Psoas muscle (tissue), 8 donors: Measurements from ENCODE around the gene RGMA. TPM values are rescaled to one million over a fixed set of nuclear protein-coding genes. Genes with fewer than 3 reads are reported as not detected.

Experiments
- ATAC-seq, 4 donors: fragments of 200-7000 bp; cut with Tn5 transposase; one replicate each; pipeline ENCODE4 v1.9.1; 2020; ENCODE audit warnings: moderate library complexity in 3 of 4, mild to moderate bottlenecking in 2 of 4
- DNase-seq, 2 donors: peaks; one replicate each; pipeline ENCODE4 v3.0.0-alpha.2; 2020
- H3K27ac ChIP-seq: fragments of 200-600 bp; one replicate; pipeline ENCODE4 v1.8.0; 2022
- H3K27me3 ChIP-seq, 3 donors: fragments of 200-600 bp in 1 of 3; one replicate each; pipeline versions ENCODE4 v1.6.1 to v1.8.0; 2013 to 2022; ENCODE audit warnings: low read length in 2 of 3, mild to moderate bottlenecking in 2 of 3, moderate library complexity in 1 of 3; ENCODE audit not compliant: insufficient read depth in 3 of 3
- H3K36me3 ChIP-seq, 2 donors: fragments of 200-600 bp in 1 of 2; one replicate each; pipeline versions ENCODE4 v1.6.1 to v1.8.0; 2013 to 2022; ENCODE audit warnings: low read depth in 1 of 2, mild to moderate bottlenecking in 1 of 2, moderate library complexity in 1 of 2; ENCODE audit not compliant: insufficient read depth in 1 of 2
- H3K4me1 ChIP-seq: fragments of 200-600 bp; one replicate; pipeline ENCODE4 v1.8.0; 2022
- H3K4me3 ChIP-seq: fragments of 200-600 bp; one replicate; pipeline ENCODE4 v1.8.0; 2022; ENCODE audit warnings: mild to moderate bottlenecking
- H3K9me3 ChIP-seq: fragments of 200-600 bp; one replicate; pipeline ENCODE4 v1.8.0; 2022
- CTCF ChIP-seq: fragments of 200-600 bp; IDR thresholded peaks from one replicate; pipeline ENCODE4 v1.8.0; 2022; ENCODE audit warnings: antibody characterized with exemption
- WGBS, 3 donors: extraction: QIAGEN DNeasy Blood & Tissue Kit; methylation state at CpG; one replicate each; pipeline versions ENCODE4 v1.1.6 to v1.1.7; 2013; 5-methylcytosine and 5-hydroxymethylcytosine counted together
- intact Hi-C, 2 donors: fragments of 100-400 bp; cut with DNase I; formaldehyde crosslinking; loops; one replicate each; pipeline versions ENCODE4 v1.11.0 to v1.14.2; 2022
- long read RNA-seq, 2 donors: library from polyadenylated mRNA; unstranded; transcript quantifications; one replicate each; pipeline ENCODE4 v2.0.0, GENCODE V29; 2021
- polyA plus RNA-seq, 3 donors: library from polyadenylated mRNA; stranded (reverse); fragments of 200-250 nt; gene quantifications; one replicate each; pipeline ENCODE4 v1.2.3, GENCODE V29; 2013
- total RNA-seq, 4 donors: library from RNA; stranded (reverse); fragmentation: NEBNext Ultra II Directional in 2 of 4; extraction: Animal tissue kit (Norgen Biotek cat#: 25700) in 2 of 4; gene quantifications; one replicate each; pipeline versions ENCODE4 v1.2.1 to v1.2.4, GENCODE V29; 2021 to 2023
- donor health status: healthy with polysubstance abuse.
- donor health status: DM: no; HTN: no; CAD: no; lungs with moderate emphysema.
- donor health status: Bipolar disorder and iron deficiency.
- donor health status: healthy.
- donor health status: DM: yes; HTN: yes; CAD: no.
- donor health status: DM: no; HTN: no; CAD: no.
- donor health status: DM: no; HTN: no; CAD: no.
- donor health status: DM: yes; HTN: yes; CAD: no.

RGMA gene
- 100 to 1,000 TPM in 2 of 4 donors, 10 to 100 TPM in 2; 45.8 to 217 (median 103) TPM for total RNA-seq
- polyA plus RNA-seq, result 100 to 1,000 TPM in 2 of 3 donors, 10 to 100 TPM in 1; 39.2 to 187 (median 129) TPM
- long read RNA-seq, donor 1, full-length matches to known transcripts, result 4 of 13 reads
- long read RNA-seq, donor 1, partial matches to known transcripts, result 3 of 13 reads
- long read RNA-seq, donor 1, other reads (novel, unspliced or antisense), result 6 of 13 reads
- long read RNA-seq, donor 2, full-length matches to known transcripts, result 62 of 250 reads
- long read RNA-seq, donor 2, partial matches to known transcripts, result 115 of 250 reads
- long read RNA-seq, donor 2, other reads (novel, unspliced or antisense), result 73 of 250 reads

GRCh38 chr15:93088981-93089726 is at the start of gene RGMA:
RGMA (minus strand) TSS chr15:93089211; CDS start chr15:93088932, 279 bp downstream.
- H3K27ac ChIP-seq, result peak within 1 kb of the TSS; percentile 90
- no peaks in the 10 kb centered on the region for H3K36me3 ChIP-seq
- DNase-seq (peak; percentile 66 to 86), ATAC-seq (peak; percentile 32 to 64 (median 58))
- H3K4me3 ChIP-seq, result peak within 1 kb of the TSS; percentile 80
- intact Hi-C loops, result loop anchor here (2.0 to 10.0 kb wide), 9 partner anchors 57 to 1033 kb away; no protein-coding TSS in a partner anchor
- WGBS, 3 donors, result 1 to 2% (median 1%) methylated on average over 41 to 73 of the region's 92 CpGs
- H3K27me3 ChIP-seq, result peaks cover 0 to 3% (median 0%) of the 10 kb centered on the region in 3 donors
- no peaks in the 10 kb centered on the region for H3K9me3 ChIP-seq
- no peak for TF ChIP-seq CTCF
- H3K4me1 ChIP-seq, result peaks cover 23% of the 10 kb centered on the region

GRCh38 chr15:93136606-93137005 is 47.6 kb upstream of the RGMA start:
- 82 to 94% (median 89%) methylated on average over 7 of the region's 7 CpGs for WGBS, 3 donors
- ATAC-seq (no peak), DNase-seq (no peak)
- no peak for TF ChIP-seq CTCF
- H3K36me3 ChIP-seq, result no peaks in the 10 kb centered on the region
- no peaks in the 10 kb centered on the region for H3K27me3 ChIP-seq
- intact Hi-C loops, result no loop called here
- H3K4me1 ChIP-seq, result no peaks in the 10 kb centered on the region
- H3K27ac ChIP-seq, result no peak overlapping the region
- H3K9me3 ChIP-seq, result no peaks in the 10 kb centered on the region
- H3K4me3 ChIP-seq, result no peak overlapping the region

GRCh38 chr15:93135997-93136397 is 47.0 kb upstream of the RGMA start:
- Histone ChIP-seq H3K4me1 (no peaks in the 10 kb centered on the region), H3K9me3 (no peaks in the 10 kb centered on the region), H3K36me3 (no peaks in the 10 kb centered on the region), H3K4me3 (no peak overlapping the region), H3K27ac (no peak overlapping the region), H3K27me3 (no peaks in the 10 kb centered on the region)
- TF ChIP-seq CTCF, result no peak
- ATAC-seq, result no peak
- DNase-seq, result no peak
- intact Hi-C loops, result no loop called here
- WGBS, 3 donors, result 75 to 90% (median 88%) methylated on average over 3 of the region's 3 CpGs

- WGBS, 3 donors, result 71 to 81% (median 75%) methylated on average over 3 of the region's 3 CpGs
- Histone ChIP-seq H3K27ac (no peak overlapping the region), H3K9me3 (no peaks in the 10 kb centered on the region), H3K27me3 (no peaks in the 10 kb centered on the region), H3K36me3 (no peaks in the 10 kb centered on the region), H3K4me3 (no peak overlapping the region), H3K4me1 (no peaks in the 10 kb centered on the region)
- DNase-seq (no peak), ATAC-seq (no peak)
- TF ChIP-seq CTCF, result no peak
- intact Hi-C loops, result no loop called here
These were observed 46.4 kb upstream of the RGMA start for GRCh38 chr15:93135459-93135858.
